Stimulated activated CD8-positive, alpha-beta memory T cell treated with anti-CD3 and anti-CD28 coated beads, Interleukin-4, amount 100 ng/mL, for 48 hours (primary cell): ENCODE results near the gene SUSD6.

Source experiments
- DNase-seq: peaks from one replicate; pipeline ENCODE4 v3.0.0-alpha.2; 2020

SUSD6 gene

DNA sequence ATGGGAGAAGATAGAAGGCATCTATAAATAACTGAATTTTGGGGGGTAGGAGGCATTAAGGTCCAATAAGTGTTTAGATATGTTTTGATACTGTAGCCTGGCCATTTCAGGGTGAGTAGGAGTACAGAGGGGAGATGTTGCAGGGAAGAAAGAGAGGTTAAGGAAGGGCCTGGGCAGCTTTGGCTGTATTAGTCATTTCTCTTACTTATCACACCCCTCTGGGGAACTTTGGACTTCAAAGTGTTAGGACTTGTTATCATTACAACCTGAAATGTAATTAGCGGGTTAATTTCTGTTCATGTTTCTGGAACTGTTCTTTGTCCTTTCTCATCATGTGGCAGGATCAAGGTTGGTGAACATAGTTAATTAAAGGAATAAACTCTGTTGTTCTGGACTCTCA is 40.3 kb downstream of the SUSD6 start:
- no peak for DNase-seq

DNA sequence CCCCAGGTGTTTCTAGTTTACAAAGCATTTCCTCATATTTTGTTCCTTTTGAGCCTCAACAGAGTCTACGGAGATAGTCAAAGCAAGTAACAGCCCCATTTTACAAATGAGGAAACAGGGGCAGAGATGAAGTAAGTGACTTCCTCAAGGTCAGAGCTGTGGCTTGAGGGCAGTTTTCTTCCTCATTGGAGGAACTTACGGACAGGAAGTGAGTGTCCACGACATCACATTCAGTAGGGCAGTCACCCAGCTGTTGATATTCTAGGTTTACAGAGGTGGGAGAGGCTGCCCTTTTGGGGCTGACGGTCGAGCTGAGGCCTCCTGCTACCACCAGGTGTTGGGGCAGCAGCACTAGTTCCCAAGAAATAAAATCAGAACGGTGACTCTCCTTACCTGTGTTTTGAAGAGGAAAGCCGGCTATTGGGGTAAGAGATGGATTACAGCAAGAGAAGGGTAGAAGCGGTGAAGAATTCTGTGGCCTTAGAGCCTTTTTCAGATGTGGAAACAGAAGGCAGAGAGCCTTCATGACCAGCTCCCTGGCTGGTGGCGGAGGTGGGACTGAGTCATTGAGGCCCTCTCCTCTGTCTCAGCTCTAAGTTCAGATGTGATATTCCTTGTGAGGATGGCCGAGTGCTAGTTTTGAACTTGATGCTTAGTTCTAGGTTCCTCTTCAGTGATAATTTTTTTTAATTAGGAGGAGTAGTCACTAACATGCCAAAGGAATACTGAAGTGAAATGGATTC is 41.7 kb downstream of the SUSD6 start:
- DNase-seq = peak; percentile 54

- DNase-seq = no peak
Measured at GRCh38 chr14:69654116-69654515, 42.7 kb downstream of the SUSD6 start.

GRCh38 chr14:69657950-69658355 is 46.6 kb downstream of the SUSD6 start:
- DNase-seq = no peak

- peak; percentile 56 for DNase-seq
Measured at GRCh38 chr14:69658664-69659261, 47.4 kb downstream of the SUSD6 start.

- DNase-seq = no peak
Measured at GRCh38 chr14:69660344-69661193, 49.2 kb downstream of the SUSD6 start.

- no peak for DNase-seq
Measured at GRCh38 chr14:69661194-69661537, 49.8 kb downstream of the SUSD6 start.

DNA sequence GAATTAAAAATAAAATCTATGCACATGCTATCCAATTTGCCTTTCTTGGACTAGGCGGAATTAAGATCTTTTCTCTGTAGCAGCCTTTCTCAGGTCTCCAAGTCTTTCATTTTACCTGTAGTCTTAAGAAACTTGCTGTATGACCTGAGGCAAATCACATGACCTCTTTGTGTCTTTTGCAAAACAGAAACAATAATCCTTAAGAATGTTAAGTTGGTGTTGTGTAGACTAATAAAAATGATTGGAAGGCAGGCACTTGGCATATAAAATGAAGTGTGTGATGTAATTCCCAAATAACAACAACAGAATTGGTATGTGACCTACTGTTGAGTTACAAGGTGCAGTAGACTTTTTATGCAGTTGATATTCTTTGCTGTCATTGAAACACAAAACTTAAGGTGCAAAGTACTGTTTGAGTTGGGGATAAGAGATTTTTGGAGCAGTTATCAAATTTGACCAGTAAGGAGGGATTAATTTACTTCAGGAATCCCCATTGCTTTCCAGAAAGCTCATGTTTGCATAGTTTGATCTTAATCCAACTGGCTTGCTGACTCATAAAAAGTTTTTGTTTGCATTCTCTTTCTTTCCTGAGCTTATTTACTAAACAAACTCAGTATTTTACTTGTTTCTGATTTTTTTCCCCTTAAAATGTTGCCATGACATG is 51.4 kb downstream of the SUSD6 start:
- DNase-seq = no peak

- DNase-seq = no peak
Measured at GRCh38 chr14:69663300-69663643, 51.9 kb downstream of the SUSD6 start.

- DNase-seq = no peak
Measured at GRCh38 chr14:69664265-69664664, 52.9 kb downstream of the SUSD6 start.

DNA sequence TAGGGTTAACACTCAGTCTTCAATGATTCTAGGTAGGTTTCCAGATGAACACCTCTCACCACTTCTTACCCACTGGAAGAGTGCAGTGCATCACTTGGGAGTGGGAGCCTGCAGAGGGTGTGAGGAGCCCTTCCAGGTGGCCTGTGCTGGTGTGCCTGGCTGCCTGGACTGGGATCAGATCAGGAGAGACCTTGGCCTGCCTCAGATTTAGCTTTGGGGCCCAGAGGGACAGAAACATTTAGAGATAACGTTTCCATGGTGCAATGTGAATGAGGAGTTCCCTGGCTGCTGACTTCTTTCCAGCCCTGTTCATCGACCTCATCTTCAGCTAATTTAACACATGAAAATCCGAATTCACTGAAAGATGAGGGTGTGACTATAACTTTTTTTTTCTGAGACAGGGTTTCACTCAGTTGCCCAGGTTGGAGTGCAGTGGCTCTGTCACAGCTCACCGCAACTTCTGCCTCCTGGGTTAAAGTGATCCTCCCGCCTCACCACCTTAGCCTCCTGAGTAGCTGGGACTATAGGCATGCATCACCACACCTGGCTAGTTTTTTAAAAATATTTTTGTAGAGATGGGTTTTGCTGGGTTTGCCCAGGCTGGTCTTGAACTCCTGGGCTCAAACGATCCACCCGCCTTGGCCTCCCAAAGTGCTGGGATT is 53.6 kb downstream of the SUSD6 start:
- no peak for DNase-seq

GRCh38 chr14:69665631-69666030 is 54.2 kb downstream of the SUSD6 start:
- DNase-seq = no peak

- no peak for DNase-seq
Measured at GRCh38 chr14:69666112-69666511, 54.7 kb downstream of the SUSD6 start.

DNA sequence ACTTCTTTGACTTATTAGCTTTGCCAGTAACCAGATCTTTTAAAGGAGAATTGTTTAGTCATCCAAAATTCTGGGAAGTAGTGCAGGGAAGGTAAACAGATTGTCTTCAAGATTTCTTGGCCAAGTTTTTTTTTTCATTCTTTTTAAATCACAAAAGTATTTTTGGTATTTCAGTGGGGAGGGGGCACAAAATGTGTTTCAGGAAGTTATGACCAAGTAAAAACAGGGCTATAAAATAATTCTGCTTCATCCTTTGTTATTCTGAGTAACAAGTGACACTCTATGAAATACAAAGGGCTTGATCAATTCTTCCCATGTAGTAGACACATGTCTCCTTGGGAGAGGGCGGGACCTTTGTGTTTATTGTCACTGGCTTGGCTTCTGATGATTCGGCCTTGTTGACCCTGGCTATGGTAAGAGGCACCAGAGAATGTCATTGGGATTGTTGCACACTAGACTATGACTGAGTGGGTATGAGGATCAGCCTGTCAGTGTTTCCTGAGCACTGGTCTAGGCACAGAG is 55.4 kb downstream of the SUSD6 start:
- no peak for DNase-seq

DNA sequence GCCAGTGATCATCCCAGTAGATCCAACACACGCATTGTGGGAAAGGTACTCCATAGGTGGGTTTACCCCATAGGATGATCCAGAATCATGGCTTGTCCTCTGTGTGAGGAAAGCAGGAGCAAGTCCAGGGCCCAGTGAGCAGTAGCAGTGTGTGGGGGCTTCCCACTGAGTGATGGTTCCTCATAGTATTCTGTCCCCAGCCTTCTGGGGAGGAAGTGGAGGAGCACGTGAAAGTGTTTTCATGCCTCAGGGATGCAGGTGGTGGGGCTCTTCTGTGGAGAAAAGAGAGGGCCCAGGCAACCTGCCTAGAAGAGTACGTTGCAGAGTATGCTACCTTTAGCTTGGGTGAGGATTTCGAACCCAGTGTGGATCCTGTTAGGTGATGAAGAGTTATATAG is 56.5 kb downstream of the SUSD6 start:
- no peak for DNase-seq

DNA sequence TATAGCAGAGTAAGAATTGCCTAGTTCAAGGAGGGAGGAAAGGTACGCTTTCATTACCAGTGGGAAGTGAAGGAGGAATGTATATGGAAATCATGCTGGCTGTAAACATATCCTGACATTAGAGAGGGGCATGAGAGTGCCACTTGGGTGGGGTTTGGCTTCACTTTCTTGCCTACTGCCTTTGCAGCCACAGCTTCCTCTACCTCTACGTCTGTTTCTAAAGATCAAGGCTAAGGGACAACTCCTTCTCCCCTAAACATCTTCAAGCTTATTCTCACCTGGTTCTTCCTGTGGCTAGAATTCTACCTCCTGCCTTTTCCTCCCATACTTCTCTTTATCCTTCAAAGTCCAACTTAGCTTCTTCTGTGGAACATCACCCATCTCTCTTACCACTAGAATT is 58.0 kb downstream of the SUSD6 start:
- no peak for DNase-seq

DNA sequence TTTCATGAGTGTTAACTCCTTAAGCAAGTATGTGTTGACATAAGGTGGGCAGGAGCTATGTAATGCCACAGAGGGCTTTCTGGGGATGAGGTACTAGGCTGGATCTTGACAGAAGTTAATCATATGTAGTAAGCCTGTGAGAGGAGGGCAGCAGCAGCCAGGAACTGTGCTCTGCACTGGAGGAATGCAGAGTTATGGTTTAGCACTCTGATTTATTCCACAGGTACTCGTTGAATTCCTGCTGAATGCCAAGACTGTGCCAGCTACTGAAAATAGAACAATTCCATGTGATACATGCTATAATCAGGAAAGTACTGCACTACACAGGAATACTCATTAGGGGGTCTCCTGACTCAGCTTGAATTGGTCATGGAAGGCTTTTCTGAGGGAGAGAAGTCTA is 58.7 kb downstream of the SUSD6 start:
- no peak for DNase-seq

DNA sequence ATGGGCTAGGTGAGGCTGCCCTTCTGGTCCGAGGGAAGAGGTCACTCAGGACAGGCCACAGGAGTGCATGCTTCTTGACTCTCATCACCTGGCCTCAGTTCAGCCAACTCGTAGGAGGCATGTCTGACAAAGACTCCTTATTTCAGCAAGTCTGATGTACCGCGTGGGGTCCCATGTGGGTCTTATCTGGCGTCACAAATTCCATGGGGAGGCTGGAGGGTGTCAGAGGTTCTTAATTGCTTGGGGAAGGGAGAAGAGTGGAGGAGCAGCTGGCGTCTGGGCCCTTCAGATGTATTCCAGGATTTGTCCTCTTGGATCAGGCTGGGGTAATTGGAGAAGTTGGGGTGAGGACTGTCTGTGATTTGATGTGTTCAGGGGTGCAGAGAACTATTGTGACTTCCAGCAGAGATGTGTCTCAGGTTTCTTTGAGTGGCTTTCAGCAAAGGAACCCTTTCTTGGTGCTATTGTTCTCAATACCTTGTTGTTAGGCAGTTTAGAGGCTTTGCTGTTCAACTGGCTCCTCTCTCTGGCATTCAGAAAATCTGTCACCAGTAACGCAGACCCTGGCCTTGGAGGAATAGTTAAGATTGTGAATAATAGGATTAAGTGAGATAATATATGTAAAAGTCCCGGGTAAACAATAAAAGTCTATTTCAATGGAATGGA is 60.1 kb downstream of the SUSD6 start:
- no peak for DNase-seq

GRCh38 chr14:69672356-69672755 is 61.0 kb downstream of the SUSD6 start:
- no peak for DNase-seq

GRCh38 chr14:69673104-69673503 is 61.7 kb downstream of the SUSD6 start:
- no peak for DNase-seq

- DNase-seq = peak; percentile 39
Measured at GRCh38 chr14:69673578-69674305, 62.3 kb downstream of the SUSD6 start.
